WTC11 (cell line): ENCODE results near the gene ADGRL2. TPM values are rescaled to one million over a fixed set of nuclear protein-coding genes. Genes with fewer than 3 reads are reported as not detected.

ENCODE experiments used
- ATAC-seq: fragments of 200-7000 bp; cut with Tn5 transposase; 2 replicates; pipeline ENCODE4 v1.10.0; 2021; ENCODE audit warnings: mild to moderate bottlenecking, moderate library complexity
- CTCF ChIA-PET: fragments of 300-600 bp; sonication (Branson Sonifier 250); formaldehyde crosslinking; loops from one replicate; lab custom pipeline; 2021; ENCODE audit warnings: antibody characterized with exemption; lab: Charles Lee
- POLR2A ChIA-PET: fragments of 350-600 bp; sonication (Branson Sonifier 250); formaldehyde crosslinking; loops from one replicate; lab custom pipeline; 2021; ENCODE audit warnings: antibody characterized with exemption; lab: Charles Lee
- DNase-seq: peaks from one replicate; pipeline ENCODE4 v3.0.0; 2021; ENCODE audit warnings: low spot score
- H3K27ac Mint-ChIP-seq: 2 replicates; pipeline ENCODE4 v1.8.0; 2021; ENCODE audit warnings: mixed read lengths
- H3K27me3 Mint-ChIP-seq: 2 replicates; pipeline ENCODE4 v1.8.0; 2021; ENCODE audit warnings: low read depth, mild to moderate bottlenecking, moderate library complexity, mixed read lengths
- H3K36me3 Mint-ChIP-seq: 2 replicates; pipeline ENCODE4 v1.8.0; 2021; ENCODE audit warnings: mixed read lengths
- H3K4me1 Mint-ChIP-seq: 2 replicates; pipeline ENCODE4 v1.8.0; 2022; ENCODE audit warnings: mixed read lengths
- H3K4me3 Mint-ChIP-seq: 2 replicates; pipeline ENCODE4 v1.8.0; 2021; ENCODE audit warnings: mild to moderate bottlenecking, moderate library complexity, mixed read lengths
- H3K9me3 Mint-ChIP-seq: 2 replicates; pipeline ENCODE4 v1.8.0; 2021; ENCODE audit warnings: mixed read lengths
- ESRRA ChIP-seq: sonication (generic); formaldehyde crosslinking; IDR thresholded peaks from 2 replicates; pipeline ENCODE4 v1.8.1; 2022; ENCODE audit warnings: mild to moderate bottlenecking, missing genetic modification reagents, borderline replicate concordance
- FOXJ3 ChIP-seq: sonication (generic); formaldehyde crosslinking; IDR thresholded peaks from 2 replicates; pipeline ENCODE4 v1.9.0; 2021; ENCODE audit warnings: missing genetic modification reagents, mild to moderate bottlenecking, borderline replicate concordance
- FOXK1 ChIP-seq: sonication (generic); formaldehyde crosslinking; IDR thresholded peaks from 2 replicates; pipeline ENCODE4 v1.8.0; 2022; ENCODE audit warnings: mild to moderate bottlenecking, moderate library complexity, missing genetic modification reagents
- FOXP1 ChIP-seq: sonication (generic); formaldehyde crosslinking; IDR thresholded peaks from 2 replicates; pipeline ENCODE4 v1.8.0; 2022; ENCODE audit warnings: missing genetic modification reagents, mild to moderate bottlenecking, moderate library complexity, borderline replicate concordance
- GABPB1 ChIP-seq: sonication (generic); formaldehyde crosslinking; IDR thresholded peaks from 2 replicates; pipeline ENCODE4 v1.8.1; 2023; ENCODE audit warnings: mild to moderate bottlenecking, missing genetic modification reagents
- RORB ChIP-seq: fragments of 250-450 bp; sonication (Bioruptor Pico); IDR thresholded peaks from 2 replicates; pipeline ENCODE4 v1.9.0; 2021; ENCODE audit warnings: mild to moderate bottlenecking
- SP1 ChIP-seq: sonication (generic); formaldehyde crosslinking; conservative IDR thresholded peaks from 2 replicates; pipeline ENCODE4 v1.8.1; 2022; ENCODE audit warnings: missing genetic modification reagents
- TP53 ChIP-seq: sonication (generic); formaldehyde crosslinking; IDR thresholded peaks from 2 replicates; pipeline ENCODE4 v1.8.1; 2023; ENCODE audit warnings: mild to moderate bottlenecking, missing genetic modification reagents
- ZNF232 ChIP-seq: sonication (generic); formaldehyde crosslinking; IDR thresholded peaks from 2 replicates; pipeline ENCODE4 v1.8.0; 2022; ENCODE audit warnings: mild to moderate bottlenecking, missing genetic modification reagents
- ZNF263 ChIP-seq: sonication (generic); formaldehyde crosslinking; IDR thresholded peaks from 2 replicates; pipeline ENCODE4 v1.8.1; 2022; ENCODE audit warnings: low read depth, mild to moderate bottlenecking, moderate library complexity, missing genetic modification reagents
- ZNF423 ChIP-seq: fragments of 250-450 bp; sonication (Bioruptor Pico); IDR thresholded peaks from 2 replicates; pipeline ENCODE4 v2.1.2; 2022; ENCODE audit warnings: mild to moderate bottlenecking, moderate library complexity
- total RNA-seq: library from RNA; stranded (reverse); gene quantifications from 3 replicates; pipeline ENCODE4 v1.2.3, GENCODE V29; 2021
- TF ChIP-seq, protein P1 (sequence below): sonication (generic); formaldehyde crosslinking; IDR thresholded peaks from 2 replicates; pipeline ENCODE4 v1.8.1; 2022; ENCODE audit warnings: low read depth, missing genetic modification reagents, borderline replicate concordance
- TF ChIP-seq, protein P2 (sequence below): fragments of 200-600 bp; IDR thresholded peaks from 2 replicates; pipeline ENCODE4 v1.8.0; 2022; ENCODE audit warnings: antibody characterized with exemption
- TF ChIP-seq, protein P3 (sequence below): sonication (generic); formaldehyde crosslinking; IDR thresholded peaks from 2 replicates; pipeline ENCODE4 v1.8.1; 2022; ENCODE audit warnings: mild to moderate bottlenecking, moderate library complexity, missing genetic modification reagents
- TF ChIP-seq, protein P4 (sequence below): sonication (generic); formaldehyde crosslinking; IDR thresholded peaks from 2 replicates; pipeline ENCODE4 v1.8.0; 2023; ENCODE audit warnings: mild to moderate bottlenecking, missing genetic modification reagents
- TF ChIP-seq, protein P5 (sequence below): fragments of 250-450 bp; sonication (Bioruptor Pico); IDR thresholded peaks from 2 replicates; pipeline ENCODE4 v1.8.0; 2021; ENCODE audit warnings: mild to moderate bottlenecking
- TF ChIP-seq, protein P6 (sequence below): fragments of 250-450 bp; sonication (Bioruptor Pico); IDR thresholded peaks from 2 replicates; pipeline ENCODE4 v1.9.0; 2021; ENCODE audit warnings: mild to moderate bottlenecking
- TF ChIP-seq, protein P7 (sequence below): sonication (generic); formaldehyde crosslinking; IDR thresholded peaks from 2 replicates; pipeline ENCODE4 v1.8.1; 2023; ENCODE audit warnings: mild to moderate bottlenecking, missing genetic modification reagents
- TF ChIP-seq, protein P8 (sequence below): fragments of 250-450 bp; sonication (Bioruptor Pico); IDR thresholded peaks from 2 replicates; pipeline ENCODE4 v2.1.2; 2022; ENCODE audit warnings: mild to moderate bottlenecking, moderate library complexity

Gene ADGRL2
- total RNA-seq, 1 experiment from 2014 or later = 71.6 TPM

DNA sequence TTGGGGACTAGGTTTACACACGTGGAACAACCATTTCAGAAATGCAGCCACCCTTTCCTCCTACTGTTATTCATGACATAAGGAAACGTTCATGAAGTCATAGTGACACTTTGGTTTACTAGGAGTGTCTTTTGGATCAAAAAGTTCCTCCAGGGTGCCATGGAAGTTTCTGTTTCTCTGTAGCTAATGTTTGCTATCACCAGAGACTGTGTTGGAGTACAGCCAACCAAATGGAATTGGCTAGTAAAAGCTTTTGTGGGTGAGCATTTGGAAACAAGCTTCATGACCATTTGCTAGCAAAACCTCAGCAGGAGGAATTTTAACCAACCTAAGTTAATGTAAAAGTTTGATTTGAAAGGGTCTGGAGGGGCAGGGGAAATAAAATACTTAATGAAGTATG lies 43.9 kb upstream of the ADGRL2 start:
- POLR2A ChIA-PET = no interaction called here
- H3K9me3 Mint-ChIP-seq = no peaks in the 10 kb centered on the region
- ATAC-seq = no peak
- no peaks in the 10 kb centered on the region for H3K27me3 Mint-ChIP-seq
- CTCF ChIA-PET = no interaction called here
- no peak overlapping the region for H3K4me3 Mint-ChIP-seq
- no peak overlapping the region for H3K27ac Mint-ChIP-seq
- no peak for DNase-seq
- peaks cover 26% of the 10 kb centered on the region for H3K4me1 Mint-ChIP-seq
- TF ChIP-seq ZNF423 (no peak), RORB (CRISPR knock-in tag) (no peak), FOXK1 (CRISPR knock-in tag) (no peak), FOXJ3 (no peak), TP53 (CRISPR knock-in tag) (no peak), ZNF232 (CRISPR knock-in tag) (no peak), ZNF263 (no peak), FOXP1 (CRISPR knock-in tag) (no peak), SP1 (CRISPR knock-in tag) (no peak), ESRRA (CRISPR knock-in tag) (no peak), GABPB1 (no peak)
- TF ChIP-seq, protein P1, sequence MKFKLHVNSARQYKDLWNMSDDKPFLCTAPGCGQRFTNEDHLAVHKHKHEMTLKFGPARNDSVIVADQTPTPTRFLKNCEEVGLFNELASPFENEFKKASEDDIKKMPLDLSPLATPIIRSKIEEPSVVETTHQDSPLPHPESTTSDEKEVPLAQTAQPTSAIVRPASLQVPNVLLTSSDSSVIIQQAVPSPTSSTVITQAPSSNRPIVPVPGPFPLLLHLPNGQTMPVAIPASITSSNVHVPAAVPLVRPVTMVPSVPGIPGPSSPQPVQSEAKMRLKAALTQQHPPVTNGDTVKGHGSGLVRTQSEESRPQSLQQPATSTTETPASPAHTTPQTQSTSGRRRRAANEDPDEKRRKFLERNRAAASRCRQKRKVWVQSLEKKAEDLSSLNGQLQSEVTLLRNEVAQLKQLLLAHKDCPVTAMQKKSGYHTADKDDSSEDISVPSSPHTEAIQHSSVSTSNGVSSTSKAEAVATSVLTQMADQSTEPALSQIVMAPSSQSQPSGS (CRISPR knock-in tag) = no peak
- TF ChIP-seq, protein P2, sequence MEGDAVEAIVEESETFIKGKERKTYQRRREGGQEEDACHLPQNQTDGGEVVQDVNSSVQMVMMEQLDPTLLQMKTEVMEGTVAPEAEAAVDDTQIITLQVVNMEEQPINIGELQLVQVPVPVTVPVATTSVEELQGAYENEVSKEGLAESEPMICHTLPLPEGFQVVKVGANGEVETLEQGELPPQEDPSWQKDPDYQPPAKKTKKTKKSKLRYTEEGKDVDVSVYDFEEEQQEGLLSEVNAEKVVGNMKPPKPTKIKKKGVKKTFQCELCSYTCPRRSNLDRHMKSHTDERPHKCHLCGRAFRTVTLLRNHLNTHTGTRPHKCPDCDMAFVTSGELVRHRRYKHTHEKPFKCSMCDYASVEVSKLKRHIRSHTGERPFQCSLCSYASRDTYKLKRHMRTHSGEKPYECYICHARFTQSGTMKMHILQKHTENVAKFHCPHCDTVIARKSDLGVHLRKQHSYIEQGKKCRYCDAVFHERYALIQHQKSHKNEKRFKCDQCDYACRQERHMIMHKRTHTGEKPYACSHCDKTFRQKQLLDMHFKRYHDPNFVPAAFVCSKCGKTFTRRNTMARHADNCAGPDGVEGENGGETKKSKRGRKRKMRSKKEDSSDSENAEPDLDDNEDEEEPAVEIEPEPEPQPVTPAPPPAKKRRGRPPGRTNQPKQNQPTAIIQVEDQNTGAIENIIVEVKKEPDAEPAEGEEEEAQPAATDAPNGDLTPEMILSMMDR = no peak
- TF ChIP-seq, protein P3, sequence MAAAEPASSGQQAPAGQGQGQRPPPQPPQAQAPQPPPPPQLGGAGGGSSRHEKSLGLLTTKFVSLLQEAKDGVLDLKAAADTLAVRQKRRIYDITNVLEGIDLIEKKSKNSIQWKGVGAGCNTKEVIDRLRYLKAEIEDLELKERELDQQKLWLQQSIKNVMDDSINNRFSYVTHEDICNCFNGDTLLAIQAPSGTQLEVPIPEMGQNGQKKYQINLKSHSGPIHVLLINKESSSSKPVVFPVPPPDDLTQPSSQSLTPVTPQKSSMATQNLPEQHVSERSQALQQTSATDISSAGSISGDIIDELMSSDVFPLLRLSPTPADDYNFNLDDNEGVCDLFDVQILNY (CRISPR knock-in tag) = no peak
- TF ChIP-seq, protein P4, sequence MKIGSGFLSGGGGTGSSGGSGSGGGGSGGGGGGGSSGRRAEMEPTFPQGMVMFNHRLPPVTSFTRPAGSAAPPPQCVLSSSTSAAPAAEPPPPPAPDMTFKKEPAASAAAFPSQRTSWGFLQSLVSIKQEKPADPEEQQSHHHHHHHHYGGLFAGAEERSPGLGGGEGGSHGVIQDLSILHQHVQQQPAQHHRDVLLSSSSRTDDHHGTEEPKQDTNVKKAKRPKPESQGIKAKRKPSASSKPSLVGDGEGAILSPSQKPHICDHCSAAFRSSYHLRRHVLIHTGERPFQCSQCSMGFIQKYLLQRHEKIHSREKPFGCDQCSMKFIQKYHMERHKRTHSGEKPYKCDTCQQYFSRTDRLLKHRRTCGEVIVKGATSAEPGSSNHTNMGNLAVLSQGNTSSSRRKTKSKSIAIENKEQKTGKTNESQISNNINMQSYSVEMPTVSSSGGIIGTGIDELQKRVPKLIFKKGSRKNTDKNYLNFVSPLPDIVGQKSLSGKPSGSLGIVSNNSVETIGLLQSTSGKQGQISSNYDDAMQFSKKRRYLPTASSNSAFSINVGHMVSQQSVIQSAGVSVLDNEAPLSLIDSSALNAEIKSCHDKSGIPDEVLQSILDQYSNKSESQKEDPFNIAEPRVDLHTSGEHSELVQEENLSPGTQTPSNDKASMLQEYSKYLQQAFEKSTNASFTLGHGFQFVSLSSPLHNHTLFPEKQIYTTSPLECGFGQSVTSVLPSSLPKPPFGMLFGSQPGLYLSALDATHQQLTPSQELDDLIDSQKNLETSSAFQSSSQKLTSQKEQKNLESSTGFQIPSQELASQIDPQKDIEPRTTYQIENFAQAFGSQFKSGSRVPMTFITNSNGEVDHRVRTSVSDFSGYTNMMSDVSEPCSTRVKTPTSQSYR = no peak
- TF ChIP-seq, protein P5, sequence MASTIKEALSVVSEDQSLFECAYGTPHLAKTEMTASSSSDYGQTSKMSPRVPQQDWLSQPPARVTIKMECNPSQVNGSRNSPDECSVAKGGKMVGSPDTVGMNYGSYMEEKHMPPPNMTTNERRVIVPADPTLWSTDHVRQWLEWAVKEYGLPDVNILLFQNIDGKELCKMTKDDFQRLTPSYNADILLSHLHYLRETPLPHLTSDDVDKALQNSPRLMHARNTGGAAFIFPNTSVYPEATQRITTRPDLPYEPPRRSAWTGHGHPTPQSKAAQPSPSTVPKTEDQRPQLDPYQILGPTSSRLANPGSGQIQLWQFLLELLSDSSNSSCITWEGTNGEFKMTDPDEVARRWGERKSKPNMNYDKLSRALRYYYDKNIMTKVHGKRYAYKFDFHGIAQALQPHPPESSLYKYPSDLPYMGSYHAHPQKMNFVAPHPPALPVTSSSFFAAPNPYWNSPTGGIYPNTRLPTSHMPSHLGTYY (CRISPR knock-in tag) = no peak
- TF ChIP-seq, protein P6, sequence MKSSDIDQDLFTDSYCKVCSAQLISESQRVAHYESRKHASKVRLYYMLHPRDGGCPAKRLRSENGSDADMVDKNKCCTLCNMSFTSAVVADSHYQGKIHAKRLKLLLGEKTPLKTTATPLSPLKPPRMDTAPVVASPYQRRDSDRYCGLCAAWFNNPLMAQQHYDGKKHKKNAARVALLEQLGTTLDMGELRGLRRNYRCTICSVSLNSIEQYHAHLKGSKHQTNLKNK (CRISPR knock-in tag) = no peak
- TF ChIP-seq, protein P7, sequence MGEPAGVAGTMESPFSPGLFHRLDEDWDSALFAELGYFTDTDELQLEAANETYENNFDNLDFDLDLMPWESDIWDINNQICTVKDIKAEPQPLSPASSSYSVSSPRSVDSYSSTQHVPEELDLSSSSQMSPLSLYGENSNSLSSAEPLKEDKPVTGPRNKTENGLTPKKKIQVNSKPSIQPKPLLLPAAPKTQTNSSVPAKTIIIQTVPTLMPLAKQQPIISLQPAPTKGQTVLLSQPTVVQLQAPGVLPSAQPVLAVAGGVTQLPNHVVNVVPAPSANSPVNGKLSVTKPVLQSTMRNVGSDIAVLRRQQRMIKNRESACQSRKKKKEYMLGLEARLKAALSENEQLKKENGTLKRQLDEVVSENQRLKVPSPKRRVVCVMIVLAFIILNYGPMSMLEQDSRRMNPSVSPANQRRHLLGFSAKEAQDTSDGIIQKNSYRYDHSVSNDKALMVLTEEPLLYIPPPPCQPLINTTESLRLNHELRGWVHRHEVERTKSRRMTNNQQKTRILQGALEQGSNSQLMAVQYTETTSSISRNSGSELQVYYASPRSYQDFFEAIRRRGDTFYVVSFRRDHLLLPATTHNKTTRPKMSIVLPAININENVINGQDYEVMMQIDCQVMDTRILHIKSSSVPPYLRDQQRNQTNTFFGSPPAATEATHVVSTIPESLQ (CRISPR knock-in tag) = no peak
- TF ChIP-seq, protein P8, sequence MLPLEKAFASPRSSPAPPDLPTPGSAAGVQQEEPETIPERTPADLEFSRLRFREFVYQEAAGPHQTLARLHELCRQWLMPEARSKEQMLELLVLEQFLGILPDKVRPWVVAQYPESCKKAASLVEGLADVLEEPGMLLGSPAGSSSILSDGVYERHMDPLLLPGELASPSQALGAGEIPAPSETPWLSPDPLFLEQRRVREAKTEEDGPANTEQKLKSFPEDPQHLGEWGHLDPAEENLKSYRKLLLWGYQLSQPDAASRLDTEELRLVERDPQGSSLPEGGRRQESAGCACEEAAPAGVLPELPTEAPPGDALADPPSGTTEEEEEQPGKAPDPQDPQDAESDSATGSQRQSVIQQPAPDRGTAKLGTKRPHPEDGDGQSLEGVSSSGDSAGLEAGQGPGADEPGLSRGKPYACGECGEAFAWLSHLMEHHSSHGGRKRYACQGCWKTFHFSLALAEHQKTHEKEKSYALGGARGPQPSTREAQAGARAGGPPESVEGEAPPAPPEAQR (CRISPR knock-in tag) = no peak
- H3K36me3 Mint-ChIP-seq = no peaks in the 10 kb centered on the region
